GM10266 (cell line): ENCODE data around the gene TADA2B.
"Not testable (repeated sequence)": the region's sequence is repeated elsewhere in the genome, so short reads cannot be mapped to it uniquely, and the experiment has no call there.

Experiments
- DNase-seq: peaks from one replicate; pipeline ENCODE4 v3.0.0; 2012; ENCODE audit errors: extremely low spot score
- TF ChIP-seq, protein P1 (sequence below): IDR thresholded peaks from 2 replicates; pipeline ENCODE4 v1.5.1; 2012; ENCODE audit warnings: mild to moderate bottlenecking, low read depth; ENCODE audit not compliant: control insufficient read depth, insufficient read depth; ENCODE audit errors: missing control alignments

Gene TADA2B

DNA sequence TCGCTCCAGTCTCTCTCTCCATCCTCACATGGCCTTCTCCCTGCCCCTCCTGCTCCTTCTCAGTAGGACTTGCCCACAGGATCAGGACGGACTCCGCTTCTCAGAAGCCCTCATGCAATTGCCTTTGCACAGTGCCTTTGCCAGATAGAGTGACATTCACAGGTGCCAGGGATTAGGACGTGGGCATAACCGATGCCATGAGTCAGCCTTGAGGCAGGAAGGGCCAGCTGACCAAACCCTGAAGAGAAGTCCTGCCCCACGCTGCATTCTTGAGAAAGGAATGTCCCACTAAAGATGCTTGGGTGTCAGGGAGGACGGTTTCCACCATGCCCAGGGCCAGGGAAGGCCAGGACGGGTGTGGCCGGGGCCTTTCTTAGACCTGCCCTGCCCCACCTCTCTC, 31.3 kb downstream of the TADA2B start:
- no peak for DNase-seq
- TF ChIP-seq, protein P1, sequence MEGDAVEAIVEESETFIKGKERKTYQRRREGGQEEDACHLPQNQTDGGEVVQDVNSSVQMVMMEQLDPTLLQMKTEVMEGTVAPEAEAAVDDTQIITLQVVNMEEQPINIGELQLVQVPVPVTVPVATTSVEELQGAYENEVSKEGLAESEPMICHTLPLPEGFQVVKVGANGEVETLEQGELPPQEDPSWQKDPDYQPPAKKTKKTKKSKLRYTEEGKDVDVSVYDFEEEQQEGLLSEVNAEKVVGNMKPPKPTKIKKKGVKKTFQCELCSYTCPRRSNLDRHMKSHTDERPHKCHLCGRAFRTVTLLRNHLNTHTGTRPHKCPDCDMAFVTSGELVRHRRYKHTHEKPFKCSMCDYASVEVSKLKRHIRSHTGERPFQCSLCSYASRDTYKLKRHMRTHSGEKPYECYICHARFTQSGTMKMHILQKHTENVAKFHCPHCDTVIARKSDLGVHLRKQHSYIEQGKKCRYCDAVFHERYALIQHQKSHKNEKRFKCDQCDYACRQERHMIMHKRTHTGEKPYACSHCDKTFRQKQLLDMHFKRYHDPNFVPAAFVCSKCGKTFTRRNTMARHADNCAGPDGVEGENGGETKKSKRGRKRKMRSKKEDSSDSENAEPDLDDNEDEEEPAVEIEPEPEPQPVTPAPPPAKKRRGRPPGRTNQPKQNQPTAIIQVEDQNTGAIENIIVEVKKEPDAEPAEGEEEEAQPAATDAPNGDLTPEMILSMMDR = no peak

DNA sequence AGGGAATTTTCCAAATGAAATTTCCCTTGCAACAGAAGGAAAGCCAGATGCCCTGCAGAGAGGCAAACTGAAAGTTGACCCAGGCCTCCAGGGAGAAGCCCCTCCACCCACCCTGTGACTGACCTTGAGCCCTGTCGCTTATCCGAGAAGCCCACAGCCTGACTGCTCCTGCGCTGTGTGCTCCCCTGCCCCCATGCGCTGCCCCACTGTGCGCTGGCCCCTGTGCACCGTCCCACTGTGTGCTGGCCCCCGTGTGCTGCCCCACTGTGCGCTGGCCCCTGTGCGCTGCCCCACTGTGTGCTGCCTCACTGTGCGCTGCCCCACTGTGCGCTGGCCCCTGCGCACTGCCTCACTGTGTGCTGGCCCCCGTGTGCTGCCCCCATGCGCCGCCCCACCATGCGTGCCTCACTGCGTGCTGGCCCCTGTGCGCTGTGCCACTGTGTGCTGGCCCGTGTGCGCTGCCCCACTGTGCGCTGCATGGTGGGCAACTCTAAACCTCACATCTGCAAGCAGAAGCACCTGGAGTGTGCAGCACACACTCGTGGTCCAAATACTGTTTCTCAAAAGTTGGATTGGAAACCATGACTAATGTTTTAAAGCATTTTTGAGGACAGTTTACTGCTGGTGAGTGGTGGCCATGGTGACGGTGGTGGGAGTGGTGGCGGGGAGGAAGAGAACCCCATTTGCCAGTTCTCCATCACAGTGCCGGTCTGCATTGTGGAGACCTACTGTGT, 33.0 kb downstream of the TADA2B start:
- DNase-seq = no peak

DNA sequence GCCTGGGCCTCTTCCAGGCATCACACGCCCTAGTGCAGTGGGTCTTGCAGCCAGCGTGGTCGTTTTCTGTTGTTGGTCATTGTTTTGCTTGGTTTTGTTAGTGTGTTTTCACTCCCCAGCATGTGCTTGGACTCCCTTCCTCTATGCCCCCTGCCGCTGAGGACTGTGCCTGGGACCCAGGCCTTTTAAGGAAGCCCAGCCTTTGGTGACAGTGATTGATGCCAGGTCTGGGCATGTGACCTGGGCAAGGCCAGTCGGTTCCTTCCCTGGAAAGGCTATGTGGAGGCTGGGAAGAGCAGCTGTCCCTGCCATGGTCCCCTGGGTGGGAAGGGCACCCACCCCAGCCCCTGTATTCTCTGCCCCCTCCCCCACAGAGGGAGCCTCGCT, 33.5 kb downstream of the TADA2B start:
- no peak for DNase-seq
- TF ChIP-seq, protein P1 = no peak

More for the DNA sequence above, 33.0 kb downstream of the TADA2B start:
- TF ChIP-seq, protein P1 = no peak

DNA sequence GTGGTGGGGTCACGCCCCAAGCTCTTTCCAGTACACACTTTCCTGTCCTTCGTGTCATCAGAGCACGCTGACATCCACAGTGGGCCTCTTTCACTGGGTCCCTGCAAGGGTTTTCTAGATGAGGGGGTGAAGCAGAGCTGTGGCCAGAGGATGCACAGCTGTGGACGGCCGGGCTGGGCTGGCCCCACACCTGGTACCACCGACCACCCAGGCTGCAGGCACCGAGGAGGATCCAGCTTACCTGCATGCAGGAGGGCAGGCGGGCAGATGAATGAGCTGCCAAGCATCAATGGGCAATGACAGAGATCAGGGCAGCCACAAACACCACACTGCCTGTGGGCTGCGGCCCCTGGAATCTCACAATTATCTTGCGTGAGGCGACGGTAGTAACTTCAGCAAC, 34.2 kb downstream of the TADA2B start:
- DNase-seq = no peak
- TF ChIP-seq, protein P1 = no peak

DNA sequence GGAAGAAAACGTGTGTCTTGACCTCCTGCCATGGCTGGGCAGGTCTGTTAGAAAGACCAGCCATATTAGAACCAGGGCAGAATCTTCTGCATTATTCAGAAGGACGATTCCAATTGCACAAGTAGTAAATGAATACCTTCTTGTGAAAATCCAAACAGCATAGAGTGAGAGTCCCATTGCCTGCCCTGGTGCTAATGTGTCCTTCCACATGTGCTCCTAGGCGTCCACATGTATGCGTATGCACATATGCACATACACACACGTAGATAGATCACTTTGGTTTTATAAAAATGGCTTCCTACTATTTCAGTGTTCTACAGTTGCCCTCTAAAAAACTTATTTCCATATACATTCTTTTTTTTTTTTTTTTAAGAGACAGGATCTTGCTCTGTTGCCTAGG, 34.9 kb downstream of the TADA2B start:
- TF ChIP-seq, protein P1 = no peak
- DNase-seq = no peak

DNA sequence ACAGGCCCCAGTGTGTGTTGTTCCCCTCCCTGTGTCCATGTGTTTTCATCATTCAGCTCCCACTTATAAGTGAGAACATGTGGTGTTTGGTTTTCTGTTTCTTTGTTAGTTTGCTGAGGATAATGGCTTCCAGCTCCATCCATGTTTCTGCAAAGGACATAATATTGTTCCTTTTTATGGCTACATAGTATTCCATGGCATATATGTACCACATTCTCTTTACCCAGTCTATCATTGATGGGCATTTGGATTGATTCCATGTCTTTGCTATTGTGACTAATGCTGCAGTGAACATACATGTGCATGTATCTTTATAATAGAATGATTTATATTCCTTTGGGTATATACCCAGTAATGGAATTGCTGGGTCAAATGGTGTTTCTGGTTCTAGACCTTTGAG, 36.3 kb downstream of the TADA2B start:
- not testable (repeated sequence) for DNase-seq

DNA sequence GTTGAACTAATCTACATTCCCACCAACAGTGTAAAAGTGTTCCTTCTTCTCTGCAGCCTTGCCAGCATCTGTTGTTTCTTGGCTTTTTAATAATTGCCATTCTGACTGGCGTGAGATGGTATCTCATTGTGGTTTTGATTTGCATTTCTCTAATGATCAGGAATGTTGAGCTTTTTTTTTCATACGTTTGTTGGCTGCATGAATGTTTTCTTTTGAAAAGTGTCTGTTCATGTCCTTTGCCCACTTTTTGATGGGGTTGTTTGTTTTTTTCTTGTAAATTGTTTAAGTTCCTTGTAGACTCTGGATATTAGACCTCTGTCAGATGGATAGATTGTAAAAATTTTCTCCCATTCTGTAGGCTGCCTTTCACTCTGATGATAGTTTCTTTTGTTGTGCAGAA, 36.7 kb downstream of the TADA2B start:
- DNase-seq = not testable (repeated sequence)

DNA sequence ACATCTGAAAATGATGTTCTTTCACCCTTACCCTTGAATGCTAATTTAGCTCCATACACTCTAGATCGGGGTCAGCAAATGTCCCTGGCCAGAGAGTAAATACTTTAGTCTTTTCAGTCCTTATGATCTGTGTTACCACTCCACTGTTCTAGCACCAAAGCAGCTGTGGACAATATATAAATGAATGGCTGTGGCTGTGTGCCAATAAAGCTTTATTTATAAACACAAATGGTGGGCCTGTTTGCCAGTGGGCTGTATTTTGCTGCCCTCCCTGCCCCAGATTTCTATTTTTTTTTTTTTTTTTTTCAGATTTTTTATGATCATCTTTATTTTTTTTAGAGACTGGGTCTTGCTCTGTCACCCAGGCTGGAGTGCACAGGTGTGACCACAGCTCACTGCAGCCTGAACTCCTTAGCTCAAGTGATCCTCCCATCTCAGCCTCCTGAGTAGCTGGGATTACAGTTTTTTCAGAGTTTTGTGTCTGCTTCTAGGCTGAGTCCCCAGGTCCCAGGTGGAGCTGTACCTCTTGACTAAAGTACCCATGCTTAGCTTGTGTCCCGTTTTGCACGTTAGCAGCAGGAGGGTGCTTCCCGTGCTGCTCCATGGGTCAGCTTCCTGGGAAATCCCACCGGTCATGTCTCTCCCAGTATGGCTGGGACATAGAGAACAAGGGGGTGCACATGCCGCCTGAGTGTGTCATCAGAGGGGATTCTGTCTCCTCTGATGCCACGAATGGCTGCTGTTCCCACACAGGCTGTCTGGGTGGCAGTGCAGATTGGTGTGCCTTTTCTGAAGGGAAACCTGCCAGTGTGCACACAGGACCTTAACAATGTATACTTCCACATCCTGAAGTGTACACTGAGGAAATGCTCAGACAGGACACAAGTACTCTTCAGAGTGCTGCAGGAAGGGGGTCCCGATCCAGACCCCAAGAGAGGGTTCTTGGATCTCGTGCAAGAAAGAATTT, 40.7 kb downstream of the TADA2B start:
- no peak for DNase-seq
- TF ChIP-seq, protein P1 = no peak

DNA sequence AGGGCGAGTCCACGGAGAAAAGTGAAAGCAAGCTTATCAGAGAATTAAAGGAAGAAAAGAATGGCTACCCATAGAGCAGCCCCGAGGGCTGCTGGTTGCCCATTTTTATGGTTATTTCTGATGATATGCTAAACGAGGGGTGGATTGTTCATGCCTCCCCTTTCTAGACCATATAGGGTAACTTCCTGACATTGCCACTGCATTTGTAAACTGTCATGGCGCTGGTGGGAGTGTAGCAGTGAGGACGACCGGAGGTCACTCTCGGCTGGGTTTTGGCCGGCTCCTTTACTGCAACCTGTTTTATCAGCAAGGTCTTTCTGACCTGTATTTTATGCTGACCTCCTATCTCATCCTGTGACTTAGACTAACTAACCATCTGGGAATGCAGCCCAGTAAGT, 41.4 kb downstream of the TADA2B start:
- DNase-seq = not testable (repeated sequence)
